PFSK-1 (cell line): ENCODE measurements around the gene LSR.

Experiments used
- POLR2AphosphoS5 ChIP-seq: IDR thresholded peaks from 2 replicates; pipeline ENCODE4 v1.6.1; 2012; ENCODE audit warnings: low read depth, mild to moderate bottlenecking, control low read depth, low read length, moderate library complexity
- TAF1 ChIP-seq: IDR thresholded peaks from 2 replicates; pipeline ENCODE4 v1.6.1; 2012; ENCODE audit warnings: low read length, control low read depth, borderline replicate concordance; ENCODE audit not compliant: insufficient read depth

DNA sequence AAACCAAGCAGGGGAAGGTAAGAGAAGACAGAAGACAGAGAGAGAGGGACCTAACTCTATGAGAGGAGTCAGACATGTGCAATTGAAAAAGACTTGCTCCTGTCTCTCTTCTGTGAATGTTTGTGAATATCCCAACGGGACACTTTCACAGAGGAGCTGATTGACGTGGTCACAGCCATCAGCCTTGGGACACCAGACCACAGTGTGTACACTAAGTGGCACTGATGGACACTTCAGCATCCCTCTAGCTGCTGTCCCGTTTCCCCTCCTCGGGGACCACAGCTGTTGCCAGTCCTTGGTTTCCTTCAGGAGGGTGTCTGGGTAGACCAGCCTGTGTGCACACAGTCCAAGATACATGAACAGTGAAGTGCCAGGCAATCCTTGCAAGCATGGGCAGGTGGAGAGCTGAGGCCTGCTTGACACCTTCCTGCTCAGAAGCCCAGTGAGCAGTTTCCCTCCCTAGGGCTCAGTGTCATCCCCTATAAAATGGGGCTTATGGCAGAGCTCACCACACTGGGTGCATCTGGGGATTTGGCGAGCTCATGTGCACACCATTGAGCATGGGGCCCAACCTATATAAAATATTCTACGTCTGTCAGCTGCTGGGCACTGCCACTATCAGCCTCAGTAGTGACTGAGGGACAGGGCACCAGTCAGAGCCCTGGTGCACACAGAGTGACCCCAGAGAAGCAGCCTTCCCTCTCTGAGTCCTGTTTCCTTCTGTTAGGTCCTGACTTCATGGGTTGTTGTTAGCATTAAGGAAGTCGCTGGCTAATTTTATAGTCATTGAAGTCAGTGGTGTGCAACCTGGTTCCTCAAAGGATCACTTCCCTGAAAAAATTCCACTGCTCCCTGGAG lies 15.7 kb downstream of the LSR start:
- TF ChIP-seq POLR2AphosphoS5 = no peak
- no peak for TF ChIP-seq TAF1
